WTC11 (cell line): ENCODE results near the gene AXDND1. TPM values are rescaled to one million over a fixed set of nuclear protein-coding genes. Genes with fewer than 3 reads are reported as not detected.
"Not testable (repeated sequence)": the region's sequence is repeated elsewhere in the genome, so short reads cannot be mapped to it uniquely, and the experiment has no call there.

ENCODE experiments used
- ATAC-seq: fragments of 200-7000 bp; cut with Tn5 transposase; 2 replicates; pipeline ENCODE4 v1.10.0; 2021; ENCODE audit warnings: mild to moderate bottlenecking, moderate library complexity
- CTCF ChIA-PET: fragments of 300-600 bp; sonication (Branson Sonifier 250); formaldehyde crosslinking; loops from one replicate; lab custom pipeline; 2021; ENCODE audit warnings: antibody characterized with exemption; lab: Charles Lee
- POLR2A ChIA-PET: fragments of 350-600 bp; sonication (Branson Sonifier 250); formaldehyde crosslinking; loops from one replicate; lab custom pipeline; 2021; ENCODE audit warnings: antibody characterized with exemption; lab: Charles Lee
- DNase-seq: peaks from one replicate; pipeline ENCODE4 v3.0.0; 2021; ENCODE audit warnings: low spot score
- H3K27ac Mint-ChIP-seq: 2 replicates; pipeline ENCODE4 v1.8.0; 2021; ENCODE audit warnings: mixed read lengths
- H3K27me3 Mint-ChIP-seq: 2 replicates; pipeline ENCODE4 v1.8.0; 2021; ENCODE audit warnings: low read depth, mild to moderate bottlenecking, moderate library complexity, mixed read lengths
- H3K36me3 Mint-ChIP-seq: 2 replicates; pipeline ENCODE4 v1.8.0; 2021; ENCODE audit warnings: mixed read lengths
- H3K4me1 Mint-ChIP-seq: 2 replicates; pipeline ENCODE4 v1.8.0; 2022; ENCODE audit warnings: mixed read lengths
- H3K4me3 Mint-ChIP-seq: 2 replicates; pipeline ENCODE4 v1.8.0; 2021; ENCODE audit warnings: mild to moderate bottlenecking, moderate library complexity, mixed read lengths
- H3K9me3 Mint-ChIP-seq: 2 replicates; pipeline ENCODE4 v1.8.0; 2021; ENCODE audit warnings: mixed read lengths
- GRHL2 ChIP-seq: fragments of 250-450 bp; sonication (Bioruptor Pico); IDR thresholded peaks from 2 replicates; pipeline ENCODE4 v1.8.0; 2022; ENCODE audit warnings: mild to moderate bottlenecking, moderate library complexity; ENCODE audit not compliant: insufficient replicate concordance, severe bottlenecking
- HMGA2 ChIP-seq: fragments of 250-450 bp; sonication (Bioruptor Pico); IDR thresholded peaks from 2 replicates; pipeline ENCODE4 v1.4.0; 2021; ENCODE audit warnings: mild to moderate bottlenecking, moderate library complexity
- MXD4 ChIP-seq: fragments of 250-450 bp; sonication (Bioruptor Pico); IDR thresholded peaks from 2 replicates; pipeline ENCODE4 v1.8.0; 2021; ENCODE audit warnings: mild to moderate bottlenecking, moderate library complexity, borderline replicate concordance
- PRRX2 ChIP-seq: fragments of 250-450 bp; sonication (Bioruptor Pico); IDR thresholded peaks from 2 replicates; pipeline ENCODE4 v1.8.0; 2021; ENCODE audit warnings: mild to moderate bottlenecking
- RORB ChIP-seq: fragments of 250-450 bp; sonication (Bioruptor Pico); IDR thresholded peaks from 2 replicates; pipeline ENCODE4 v1.9.0; 2021; ENCODE audit warnings: mild to moderate bottlenecking
- TEAD1 ChIP-seq: sonication (generic); formaldehyde crosslinking; IDR thresholded peaks from 2 replicates; pipeline ENCODE4 v1.8.0; 2022; ENCODE audit warnings: mild to moderate bottlenecking, missing genetic modification reagents
- total RNA-seq: library from RNA; stranded (reverse); gene quantifications from 3 replicates; pipeline ENCODE4 v1.2.3, GENCODE V29; 2021
- TF ChIP-seq, protein P1 (sequence below): sonication (generic); formaldehyde crosslinking; IDR thresholded peaks from 2 replicates; pipeline ENCODE4 v1.8.0; 2022; ENCODE audit warnings: mild to moderate bottlenecking, missing genetic modification reagents
- TF ChIP-seq, protein P2 (sequence below): fragments of 250-450 bp; sonication (Bioruptor Pico); IDR thresholded peaks from 2 replicates; pipeline ENCODE4 v1.9.0; 2021; ENCODE audit warnings: mild to moderate bottlenecking
- TF ChIP-seq, protein P3 (sequence below): sonication (generic); formaldehyde crosslinking; IDR thresholded peaks from 2 replicates; pipeline ENCODE4 v1.8.1; 2022; ENCODE audit warnings: missing genetic modification reagents, borderline replicate concordance
- TF ChIP-seq, protein P4 (sequence below): sonication (generic); formaldehyde crosslinking; IDR thresholded peaks from 2 replicates; pipeline ENCODE4 v1.8.1; 2022; ENCODE audit warnings: low read depth, mild to moderate bottlenecking, moderate library complexity, missing genetic modification reagents, borderline replicate concordance
- TF ChIP-seq, protein P5 (sequence below): sonication (generic); formaldehyde crosslinking; IDR thresholded peaks from 2 replicates; pipeline ENCODE4 v1.8.0; 2022; ENCODE audit warnings: missing genetic modification reagents

AXDND1 gene
- total RNA-seq, 1 experiment from 2014 or later, result not detected

DNA sequence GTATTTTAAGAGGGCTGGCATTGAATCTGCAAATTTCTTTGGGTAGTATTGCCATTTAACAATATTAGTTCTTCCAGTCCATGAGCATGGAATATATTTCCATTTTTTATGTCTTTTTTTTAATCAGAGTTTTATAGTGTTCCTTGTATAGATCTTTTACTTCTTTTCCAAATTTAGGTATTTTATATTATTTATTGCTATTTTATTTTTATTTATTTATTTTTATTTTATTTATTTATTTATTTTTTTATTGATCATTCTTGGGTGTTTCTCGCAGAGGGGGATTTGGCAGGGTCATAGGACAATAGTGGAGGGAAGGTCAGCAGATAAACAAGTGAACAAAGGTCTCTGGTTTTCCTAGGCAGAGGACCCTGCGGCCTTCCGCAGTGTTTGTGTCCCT, 52.0 kb downstream of the AXDND1 start:
- ATAC-seq, H3K27me3 Mint-ChIP-seq, POLR2A ChIA-PET, CTCF ChIA-PET, H3K4me1 Mint-ChIP-seq, H3K4me3 Mint-ChIP-seq, H3K27ac Mint-ChIP-seq: not testable (repeated sequence)
- H3K9me3 Mint-ChIP-seq, result peaks cover 21% of the 10 kb centered on the region
- H3K36me3 Mint-ChIP-seq, result peaks cover 13% of the 10 kb centered on the region
- peak; percentile 92 for TF ChIP-seq HMGA2 (CRISPR knock-in tag)
- TF ChIP-seq, all 79 proteins: peak for 1; not testable (repeated sequence) for 78
- DNase-seq, result not testable (repeated sequence)

DNA sequence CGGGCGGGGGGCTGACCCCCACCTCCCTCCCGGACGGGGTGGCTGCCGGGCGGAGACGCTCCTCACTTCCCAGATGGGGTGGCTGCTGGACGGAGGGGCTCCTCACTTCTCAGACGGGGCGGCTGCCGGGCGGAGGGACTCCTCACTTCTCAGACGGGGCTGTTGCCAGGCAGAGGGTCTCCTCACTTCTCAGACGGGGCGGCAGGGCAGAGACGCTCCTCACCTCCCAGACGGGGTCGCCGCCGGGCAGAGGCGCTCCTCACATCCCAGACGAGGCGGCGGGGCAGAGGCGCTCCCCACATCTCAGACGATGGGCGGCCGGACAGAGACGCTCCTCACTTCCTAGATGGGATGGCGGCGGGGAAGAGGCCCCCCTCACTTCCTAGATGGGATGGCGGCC, 52.9 kb downstream of the AXDND1 start:
- H3K4me1 Mint-ChIP-seq, H3K27ac Mint-ChIP-seq, ATAC-seq, CTCF ChIA-PET, H3K27me3 Mint-ChIP-seq, DNase-seq, H3K4me3 Mint-ChIP-seq, POLR2A ChIA-PET: not testable (repeated sequence)
- Mint-ChIP-seq H3K36me3 (peaks cover 17% of the 10 kb centered on the region), H3K9me3 (peaks cover 29% of the 10 kb centered on the region)

DNA sequence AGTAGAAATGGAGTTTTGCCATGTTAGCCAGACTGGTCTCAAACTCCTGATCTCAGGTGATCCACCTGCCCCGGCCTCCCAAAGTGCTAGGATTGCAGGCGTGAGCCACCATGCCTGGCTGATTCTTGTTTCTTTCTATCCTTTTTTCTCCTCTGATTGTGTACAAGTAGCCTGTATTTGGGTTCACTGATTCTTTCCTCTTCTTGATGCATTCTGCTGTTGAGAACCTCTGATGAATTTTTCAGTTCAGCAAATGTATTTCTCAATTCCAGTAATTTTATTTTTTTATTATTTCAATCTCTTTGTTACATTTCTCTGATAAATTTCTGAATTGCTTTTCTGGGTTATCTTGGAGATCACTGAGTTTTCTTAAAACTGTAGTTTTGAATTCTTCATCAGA, 58.8 kb downstream of the AXDND1 start:
- H3K4me1 Mint-ChIP-seq, result no peaks in the 10 kb centered on the region
- TF ChIP-seq, protein P1, sequence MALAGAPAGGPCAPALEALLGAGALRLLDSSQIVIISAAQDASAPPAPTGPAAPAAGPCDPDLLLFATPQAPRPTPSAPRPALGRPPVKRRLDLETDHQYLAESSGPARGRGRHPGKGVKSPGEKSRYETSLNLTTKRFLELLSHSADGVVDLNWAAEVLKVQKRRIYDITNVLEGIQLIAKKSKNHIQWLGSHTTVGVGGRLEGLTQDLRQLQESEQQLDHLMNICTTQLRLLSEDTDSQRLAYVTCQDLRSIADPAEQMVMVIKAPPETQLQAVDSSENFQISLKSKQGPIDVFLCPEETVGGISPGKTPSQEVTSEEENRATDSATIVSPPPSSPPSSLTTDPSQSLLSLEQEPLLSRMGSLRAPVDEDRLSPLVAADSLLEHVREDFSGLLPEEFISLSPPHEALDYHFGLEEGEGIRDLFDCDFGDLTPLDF (CRISPR knock-in tag), result no peak
- TF ChIP-seq GRHL2, result no peak
- TF ChIP-seq, protein P2, sequence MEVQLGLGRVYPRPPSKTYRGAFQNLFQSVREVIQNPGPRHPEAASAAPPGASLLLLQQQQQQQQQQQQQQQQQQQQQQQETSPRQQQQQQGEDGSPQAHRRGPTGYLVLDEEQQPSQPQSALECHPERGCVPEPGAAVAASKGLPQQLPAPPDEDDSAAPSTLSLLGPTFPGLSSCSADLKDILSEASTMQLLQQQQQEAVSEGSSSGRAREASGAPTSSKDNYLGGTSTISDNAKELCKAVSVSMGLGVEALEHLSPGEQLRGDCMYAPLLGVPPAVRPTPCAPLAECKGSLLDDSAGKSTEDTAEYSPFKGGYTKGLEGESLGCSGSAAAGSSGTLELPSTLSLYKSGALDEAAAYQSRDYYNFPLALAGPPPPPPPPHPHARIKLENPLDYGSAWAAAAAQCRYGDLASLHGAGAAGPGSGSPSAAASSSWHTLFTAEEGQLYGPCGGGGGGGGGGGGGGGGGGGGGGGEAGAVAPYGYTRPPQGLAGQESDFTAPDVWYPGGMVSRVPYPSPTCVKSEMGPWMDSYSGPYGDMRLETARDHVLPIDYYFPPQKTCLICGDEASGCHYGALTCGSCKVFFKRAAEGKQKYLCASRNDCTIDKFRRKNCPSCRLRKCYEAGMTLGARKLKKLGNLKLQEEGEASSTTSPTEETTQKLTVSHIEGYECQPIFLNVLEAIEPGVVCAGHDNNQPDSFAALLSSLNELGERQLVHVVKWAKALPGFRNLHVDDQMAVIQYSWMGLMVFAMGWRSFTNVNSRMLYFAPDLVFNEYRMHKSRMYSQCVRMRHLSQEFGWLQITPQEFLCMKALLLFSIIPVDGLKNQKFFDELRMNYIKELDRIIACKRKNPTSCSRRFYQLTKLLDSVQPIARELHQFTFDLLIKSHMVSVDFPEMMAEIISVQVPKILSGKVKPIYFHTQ (CRISPR knock-in tag), result no peak
- no peak for TF ChIP-seq HMGA2 (CRISPR knock-in tag)
- TF ChIP-seq, protein P3, sequence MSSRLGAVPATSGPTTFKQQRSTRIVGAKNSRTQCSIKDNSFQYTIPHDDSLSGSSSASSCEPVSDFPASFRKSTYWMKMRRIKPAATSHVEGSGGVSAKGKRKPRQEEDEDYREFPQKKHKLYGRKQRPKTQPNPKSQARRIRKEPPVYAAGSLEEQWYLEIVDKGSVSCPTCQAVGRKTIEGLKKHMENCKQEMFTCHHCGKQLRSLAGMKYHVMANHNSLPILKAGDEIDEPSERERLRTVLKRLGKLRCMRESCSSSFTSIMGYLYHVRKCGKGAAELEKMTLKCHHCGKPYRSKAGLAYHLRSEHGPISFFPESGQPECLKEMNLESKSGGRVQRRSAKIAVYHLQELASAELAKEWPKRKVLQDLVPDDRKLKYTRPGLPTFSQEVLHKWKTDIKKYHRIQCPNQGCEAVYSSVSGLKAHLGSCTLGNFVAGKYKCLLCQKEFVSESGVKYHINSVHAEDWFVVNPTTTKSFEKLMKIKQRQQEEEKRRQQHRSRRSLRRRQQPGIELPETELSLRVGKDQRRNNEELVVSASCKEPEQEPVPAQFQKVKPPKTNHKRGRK (CRISPR knock-in tag), result no peak
- TF ChIP-seq, protein P4, sequence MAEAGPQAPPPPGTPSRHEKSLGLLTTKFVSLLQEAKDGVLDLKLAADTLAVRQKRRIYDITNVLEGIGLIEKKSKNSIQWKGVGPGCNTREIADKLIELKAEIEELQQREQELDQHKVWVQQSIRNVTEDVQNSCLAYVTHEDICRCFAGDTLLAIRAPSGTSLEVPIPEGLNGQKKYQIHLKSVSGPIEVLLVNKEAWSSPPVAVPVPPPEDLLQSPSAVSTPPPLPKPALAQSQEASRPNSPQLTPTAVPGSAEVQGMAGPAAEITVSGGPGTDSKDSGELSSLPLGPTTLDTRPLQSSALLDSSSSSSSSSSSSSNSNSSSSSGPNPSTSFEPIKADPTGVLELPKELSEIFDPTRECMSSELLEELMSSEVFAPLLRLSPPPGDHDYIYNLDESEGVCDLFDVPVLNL (CRISPR knock-in tag), result no peak
- no peak for TF ChIP-seq RORB
- H3K27me3 Mint-ChIP-seq, result peaks cover 7% of the 10 kb centered on the region; the same call in 1 of the 2 replicates
- DNase-seq (no peak), ATAC-seq (no peak)
- POLR2A ChIA-PET, result no interaction called here
- peaks cover 33% of the 10 kb centered on the region for H3K36me3 Mint-ChIP-seq
- CTCF ChIA-PET, result no interaction called here
- no peak overlapping the region for H3K4me3 Mint-ChIP-seq
- H3K9me3 Mint-ChIP-seq, result peaks cover 46% of the 10 kb centered on the region
- H3K27ac Mint-ChIP-seq, result no peak overlapping the region

DNA sequence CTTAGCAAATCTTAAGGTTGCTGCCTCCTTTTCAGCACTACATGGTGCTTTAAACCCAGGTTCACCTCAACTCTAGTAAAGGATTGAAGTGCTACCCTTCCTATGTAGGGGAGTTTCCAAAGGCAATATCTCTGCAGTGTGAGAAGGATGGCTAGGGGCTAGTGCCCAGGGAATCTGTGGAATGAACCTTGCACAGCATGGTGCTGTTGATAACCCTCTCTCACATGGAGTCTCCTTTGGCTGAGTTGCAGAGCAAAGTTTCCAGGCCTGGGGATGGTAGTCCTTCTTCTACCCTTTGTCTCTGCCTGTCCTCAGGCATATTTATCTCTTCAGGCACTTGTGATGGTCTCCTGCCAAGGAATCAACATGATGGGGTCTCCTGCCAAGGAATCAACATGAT, 59.4 kb downstream of the AXDND1 start:
- ATAC-seq (peak; percentile 24; the same call in 1 of the 2 replicates), DNase-seq (no peak)
- Mint-ChIP-seq H3K36me3 (peaks cover 29% of the 10 kb centered on the region), H3K27ac (no peak overlapping the region), H3K4me3 (no peak overlapping the region), H3K4me1 (no peaks in the 10 kb centered on the region), H3K27me3 (peaks cover 3% of the 10 kb centered on the region; the same call in 1 of the 2 replicates), H3K9me3 (peaks cover 41% of the 10 kb centered on the region)
- no peak for TF ChIP-seq PRRX2 (CRISPR knock-in tag)
- CTCF ChIA-PET, result no interaction called here
- POLR2A ChIA-PET, result interaction anchor here (0.6 kb wide), 1 partner anchor 309 kb away, joined by 5 read pairs; no protein-coding TSS in a partner anchor

DNA sequence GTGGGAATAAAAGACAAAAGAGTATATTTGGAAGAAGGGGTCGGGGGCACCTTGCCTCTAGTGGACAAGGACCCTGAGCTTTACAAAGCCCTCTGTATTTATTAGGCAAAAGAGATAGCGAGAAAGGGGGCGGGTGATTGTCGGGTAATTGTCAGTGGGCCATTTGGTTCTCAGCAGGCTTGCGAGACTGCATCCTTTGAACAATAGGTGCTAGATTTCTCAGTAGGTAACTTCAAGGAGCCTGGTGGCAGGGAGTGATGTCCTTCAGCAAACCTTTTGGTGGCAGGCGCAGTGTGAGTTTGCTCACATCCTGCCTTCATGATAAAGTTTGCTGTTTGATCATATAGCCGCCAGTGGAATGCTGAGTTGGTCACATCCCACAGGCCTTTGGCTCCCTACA, 71.4 kb downstream of the AXDND1 start:
- no peak overlapping the region for H3K27ac Mint-ChIP-seq
- no peak for DNase-seq
- H3K4me3 Mint-ChIP-seq, result no peak overlapping the region
- ChIA-PET CTCF (interaction anchor here (0.9 to 1.8 kb wide), 2 partner anchors 11 to 377 kb away, joined by 4 to 5 read pairs; no protein-coding TSS in a partner anchor), POLR2A (no interaction called here)
- peaks cover 22% of the 10 kb centered on the region for H3K9me3 Mint-ChIP-seq
- peaks cover 13% of the 10 kb centered on the region for H3K36me3 Mint-ChIP-seq
- ATAC-seq, result no peak
- peaks cover 24% of the 10 kb centered on the region for H3K27me3 Mint-ChIP-seq
- 0 out of 2 replicates have a peak, but pooled peaks cover 2% of the 10 kb centered on the region for H3K4me1 Mint-ChIP-seq
- TF ChIP-seq, protein P5, sequence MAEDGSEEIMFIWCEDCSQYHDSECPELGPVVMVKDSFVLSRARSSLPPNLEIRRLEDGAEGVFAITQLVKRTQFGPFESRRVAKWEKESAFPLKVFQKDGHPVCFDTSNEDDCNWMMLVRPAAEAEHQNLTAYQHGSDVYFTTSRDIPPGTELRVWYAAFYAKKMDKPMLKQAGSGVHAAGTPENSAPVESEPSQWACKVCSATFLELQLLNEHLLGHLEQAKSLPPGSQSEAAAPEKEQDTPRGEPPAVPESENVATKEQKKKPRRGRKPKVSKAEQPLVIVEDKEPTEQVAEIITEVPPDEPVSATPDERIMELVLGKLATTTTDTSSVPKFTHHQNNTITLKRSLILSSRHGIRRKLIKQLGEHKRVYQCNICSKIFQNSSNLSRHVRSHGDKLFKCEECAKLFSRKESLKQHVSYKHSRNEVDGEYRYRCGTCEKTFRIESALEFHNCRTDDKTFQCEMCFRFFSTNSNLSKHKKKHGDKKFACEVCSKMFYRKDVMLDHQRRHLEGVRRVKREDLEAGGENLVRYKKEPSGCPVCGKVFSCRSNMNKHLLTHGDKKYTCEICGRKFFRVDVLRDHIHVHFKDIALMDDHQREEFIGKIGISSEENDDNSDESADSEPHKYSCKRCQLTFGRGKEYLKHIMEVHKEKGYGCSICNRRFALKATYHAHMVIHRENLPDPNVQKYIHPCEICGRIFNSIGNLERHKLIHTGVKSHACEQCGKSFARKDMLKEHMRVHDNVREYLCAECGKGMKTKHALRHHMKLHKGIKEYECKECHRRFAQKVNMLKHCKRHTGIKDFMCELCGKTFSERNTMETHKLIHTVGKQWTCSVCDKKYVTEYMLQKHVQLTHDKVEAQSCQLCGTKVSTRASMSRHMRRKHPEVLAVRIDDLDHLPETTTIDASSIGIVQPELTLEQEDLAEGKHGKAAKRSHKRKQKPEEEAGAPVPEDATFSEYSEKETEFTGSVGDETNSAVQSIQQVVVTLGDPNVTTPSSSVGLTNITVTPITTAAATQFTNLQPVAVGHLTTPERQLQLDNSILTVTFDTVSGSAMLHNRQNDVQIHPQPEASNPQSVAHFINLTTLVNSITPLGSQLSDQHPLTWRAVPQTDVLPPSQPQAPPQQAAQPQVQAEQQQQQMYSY, result no peak
- no peak for TF ChIP-seq TEAD1 (CRISPR knock-in tag)
- no peak for TF ChIP-seq MXD4
